H1 (cell line): ENCODE results near the gene CCL28. TPM values are rescaled to one million over a fixed set of nuclear protein-coding genes. Genes with fewer than 3 reads are reported as not detected.

Experiments used
- CTCF ChIA-PET: fragments of 300-600 bp; sonication (Branson Sonifier 250); formaldehyde crosslinking; loops from one replicate; lab custom pipeline; 2021; ENCODE audit not compliant: partially characterized antibody; lab: Charles Lee
- POLR2A ChIA-PET: fragments of 300-600 bp; sonication (Branson Sonifier 250); formaldehyde crosslinking; loops from one replicate; lab custom pipeline; 2021; ENCODE audit warnings: inconsistent platforms; ENCODE audit not compliant: partially characterized antibody; lab: Charles Lee
- DNase-seq, 2 experiments: peaks; one replicate each; pipeline versions ENCODE4 v3.0.0 to v3.0.0-alpha.2; 2010 to 2022; ENCODE audit warnings: low spot score in 2 of 2, low read depth in 1 of 2, mixed read lengths in 1 of 2
- FAIRE-seq: peaks from 2 replicates; lab custom pipeline; 2011; peaks lifted over from hg19 to GRCh38; lab: Jason Lieb, UNC
- H2AFZ ChIP-seq: 2 replicates; pipeline ENCODE4 v1.8.1; 2012; ENCODE audit warnings: low read length, inconsistent platforms
- H2AK5ac ChIP-seq: 2 replicates; pipeline ENCODE4 v1.6.1; 2013; ENCODE audit warnings: low read depth, low read length
- H2BK120ac ChIP-seq: replicated peaks from 2 replicates; pipeline ENCODE3; 2013; ENCODE audit warnings: low read depth, low read length, inconsistent platforms
- H2BK12ac ChIP-seq: 2 replicates; pipeline ENCODE4 v1.6.1; 2013; ENCODE audit warnings: low read depth, low read length
- H2BK15ac ChIP-seq: 2 replicates; pipeline ENCODE4 v1.6.1; 2013; ENCODE audit warnings: low read length
- H2BK20ac ChIP-seq: 2 replicates; pipeline ENCODE4 v1.6.1; 2013; ENCODE audit warnings: low read length
- H2BK5ac ChIP-seq: 2 replicates; pipeline ENCODE4 v1.6.1; 2013; ENCODE audit warnings: low read depth, low read length
- H3K14ac ChIP-seq: 2 replicates; pipeline ENCODE4 v1.6.1; 2013; ENCODE audit warnings: inconsistent platforms; ENCODE audit not compliant: insufficient read length
- H3K18ac ChIP-seq: 2 replicates; pipeline ENCODE4 v1.6.1; 2013; ENCODE audit warnings: low read length; ENCODE audit errors: extremely low read depth
- H3K23ac ChIP-seq: 2 replicates; pipeline ENCODE4 v1.6.1; 2013; ENCODE audit warnings: inconsistent platforms; ENCODE audit not compliant: insufficient read length
- H3K23me2 ChIP-seq: 2 replicates; pipeline ENCODE4 v1.6.1; 2013; ENCODE audit warnings: low read depth, low read length
- H3K27ac ChIP-seq: 2 replicates; pipeline ENCODE4 v1.6.1; 2011; ENCODE audit warnings: low read depth, low read length, inconsistent platforms
- H3K27me3 ChIP-seq, 4 experiments: replicated peaks in 1 of 4; 1 replicate in 1 of 4; 2 replicates in 3 of 4; pipeline versions ENCODE4 v1.6.1 to v1.8.1; 2011 to 2013; ENCODE audit warnings: low read length in 3 of 4, mild to moderate bottlenecking in 3 of 4, inconsistent platforms in 2 of 4, mixed read lengths in 2 of 4, moderate library complexity in 1 of 4; ENCODE audit not compliant: control insufficient read depth in 3 of 4, insufficient read depth in 3 of 4; ENCODE audit errors: extremely low read depth in 1 of 4
- H3K36me3 ChIP-seq, 4 experiments: 2 replicates each; pipeline versions ENCODE4 v1.6.1 to v1.8.1; 2011 to 2013; ENCODE audit warnings: mild to moderate bottlenecking in 4 of 4, low read length in 3 of 4, moderate library complexity in 2 of 4, control low read depth in 1 of 4, inconsistent platforms in 1 of 4; ENCODE audit not compliant: insufficient read depth in 4 of 4, control insufficient read depth in 2 of 4
- H3K4ac ChIP-seq: replicated peaks from 2 replicates; pipeline ENCODE3; 2013; ENCODE audit warnings: low read length, low read depth, mixed read lengths, inconsistent platforms; ENCODE audit not compliant: insufficient read length
- H3K4me1 ChIP-seq, 4 experiments: replicated peaks in 1 of 4; 1 replicate in 1 of 4; 2 replicates in 3 of 4; pipeline versions ENCODE4 v1.6.1 to v1.8.1; 2011 to 2013; ENCODE audit warnings: low read length in 3 of 4, inconsistent platforms in 2 of 4, mixed read lengths in 1 of 4; ENCODE audit not compliant: insufficient read depth in 4 of 4, control insufficient read depth in 3 of 4
- H3K4me2 ChIP-seq, 2 experiments: 2 replicates each; pipeline versions ENCODE4 v1.6.1 to v1.8.1; 2011 to 2013; ENCODE audit warnings: low read depth in 2 of 2, low read length in 2 of 2, control low read depth in 1 of 2, inconsistent platforms in 1 of 2, mild to moderate bottlenecking in 1 of 2; ENCODE audit not compliant: insufficient read depth in 1 of 2
- H3K4me3 ChIP-seq, 4 experiments: fragments of 200-600, 300-600 bp in 1 of 4; sonication (generic), shearing (Covaris generic), sonication (Bioruptor Twin) in 1 of 4; 2 replicates each; pipeline versions ENCODE4 v1.5.1 to v1.8.1; 2011 to 2016; ENCODE audit warnings: low read length in 4 of 4, low read depth in 3 of 4, control low read depth in 2 of 4, inconsistent platforms in 2 of 4, mild to moderate bottlenecking in 2 of 4, mixed read lengths in 1 of 4, moderate library complexity in 1 of 4; ENCODE audit not compliant: insufficient read depth in 2 of 4; ENCODE audit errors: extremely low read depth in 1 of 4
- H3K56ac ChIP-seq: replicated peaks from 2 replicates; pipeline ENCODE3; 2013; ENCODE audit warnings: low read depth, mild to moderate bottlenecking, mixed read lengths, low read length, inconsistent platforms; ENCODE audit not compliant: insufficient read length
- H3K79me1 ChIP-seq: 2 replicates; pipeline ENCODE4 v1.6.1; 2013; ENCODE audit warnings: low read depth, low read length, control low read depth
- H3K79me2 ChIP-seq, 2 experiments: 2 replicates each; pipeline versions ENCODE4 v1.6.1 to v1.8.1; 2012 to 2013; ENCODE audit warnings: low read length in 2 of 2, mild to moderate bottlenecking in 2 of 2, inconsistent platforms in 1 of 2; ENCODE audit not compliant: insufficient read depth in 2 of 2, control insufficient read depth in 1 of 2
- H3K9ac ChIP-seq, 4 experiments: replicated peaks in 1 of 4; 1 replicate in 1 of 4; 2 replicates in 3 of 4; pipeline versions ENCODE4 v1.6.1 to v1.8.1; 2011 to 2013; ENCODE audit warnings: low read depth in 3 of 4, low read length in 3 of 4, control low read depth in 2 of 4, mild to moderate bottlenecking in 2 of 4, moderate library complexity in 2 of 4, inconsistent platforms in 1 of 4; ENCODE audit errors: extremely low read depth in 1 of 4
- H3K9me3 ChIP-seq, 2 experiments: 2 replicates each; pipeline versions ENCODE4 v1.6.1 to v1.8.1; 2012 to 2013; ENCODE audit warnings: mild to moderate bottlenecking in 2 of 2, moderate library complexity in 2 of 2, control low read depth in 1 of 2, inconsistent platforms in 1 of 2, low read depth in 1 of 2, low read length in 1 of 2, mixed read lengths in 1 of 2; ENCODE audit not compliant: insufficient read depth in 2 of 2
- H4K20me1 ChIP-seq, 2 experiments: replicated peaks in 1 of 2; 2 replicates each; pipeline versions ENCODE3 to v1.8.1; 2011 to 2013; ENCODE audit warnings: inconsistent platforms in 2 of 2, low read length in 2 of 2, mild to moderate bottlenecking in 1 of 2; ENCODE audit not compliant: insufficient read depth in 2 of 2, control insufficient read depth in 1 of 2
- H4K5ac ChIP-seq: 2 replicates; pipeline ENCODE4 v1.6.1; 2013; ENCODE audit warnings: low read length, low read depth, mixed read lengths, inconsistent platforms; ENCODE audit not compliant: insufficient read length
- H4K8ac ChIP-seq: 2 replicates; pipeline ENCODE4 v1.8.0; 2013; ENCODE audit warnings: mild to moderate bottlenecking, moderate library complexity, low read length, inconsistent platforms; ENCODE audit not compliant: insufficient read depth; ENCODE audit errors: extremely low read depth
- H4K91ac ChIP-seq: replicated peaks from 2 replicates; pipeline ENCODE3; 2013; ENCODE audit warnings: low read length, mixed read lengths, inconsistent platforms; ENCODE audit not compliant: insufficient read length
- CHD1 ChIP-seq: IDR thresholded peaks from 2 replicates; pipeline ENCODE4 v1.6.1; 2012; ENCODE audit warnings: low read depth, low read length, improper control_type of control experiment
- HDAC6 ChIP-seq: IDR thresholded peaks from one replicate; pipeline ENCODE4 v1.7.1; 2012; ENCODE audit warnings: low read depth, mild to moderate bottlenecking, inconsistent platforms, low read length, moderate library complexity
- polyA plus RNA-seq, 7 experiments: library from polyadenylated mRNA; depleted of rRNA in 3 of 7; stranded (reverse) in 5 of 7; unstranded in 2 of 7; fragments of >200 nt in 5 of 7; fragments of 200-250 nt in 2 of 7; gene quantifications; 1 replicate in 5 of 7; 2 replicates in 1 of 7; 4 replicates in 1 of 7; pipeline versions ENCODE4 v1.2.1 to v1.2.3, GENCODE V29; 2011 to 2013; ENCODE audit warnings: missing spikeins in 2 of 7, mixed read lengths in 2 of 7
- total RNA-seq: library from RNA; stranded (reverse); fragmentation: NEBNext Ultra II Directional; extraction: Animal tissue kit (Norgen Biotek cat#: 25700); gene quantifications from 2 replicates; pipeline ENCODE4 v1.2.1, GENCODE V29; 2021

The CCL28 gene
- total and polyA plus RNA-seq, 2 of the 8 experiments (the other 6 are each of a cell fraction or from before 2014, with no cell fraction given) = 0.95 TPM; not detected in 1

DNA sequence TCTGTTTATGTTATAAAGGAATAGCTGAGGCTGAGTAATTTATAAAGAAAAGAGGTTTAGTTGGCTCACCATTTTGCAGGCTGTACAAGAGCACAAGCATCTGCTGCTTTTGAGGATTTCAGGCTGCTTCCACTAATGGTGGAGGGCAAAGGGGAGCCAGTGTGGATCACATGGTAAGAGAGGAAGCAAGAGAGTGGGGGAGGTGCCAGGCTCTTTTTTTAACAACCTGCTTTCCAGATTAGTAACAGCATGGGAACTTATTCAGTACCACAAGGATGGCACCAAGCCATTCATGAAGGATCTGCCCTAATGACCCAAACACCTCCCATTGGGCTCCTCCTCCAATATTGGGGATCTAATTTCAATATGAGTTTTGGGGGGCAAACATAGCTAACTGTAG lies 40.4 kb downstream of the CCL28 start:
- POLR2A ChIA-PET = no interaction called here
- TF ChIP-seq CHD1 (no peak), HDAC6 (no peak)

More for the DNA sequence above, 40.4 kb downstream of the CCL28 start:
- Histone ChIP-seq H2BK120ac (no peak overlapping the region), H3K27ac (no peak overlapping the region), H3K14ac (no peak overlapping the region), H2AFZ (no peak overlapping the region), H3K56ac (no peak overlapping the region), H2BK15ac (no peak overlapping the region), H3K79me2 (no peaks in the 10 kb centered on the region), H3K4me3 (no peak overlapping the region), H4K91ac (no peak overlapping the region), H3K23me2 (no peaks in the 10 kb centered on the region), H3K23ac (no peak overlapping the region), H3K4me1 (no peaks in the 10 kb centered on the region), H2AK5ac (no peak overlapping the region), H3K9me3 (peaks cover 9 to 13% of the 10 kb centered on the region in 2 experiments), H4K5ac (no peak overlapping the region), H3K4ac (no peak overlapping the region), H3K18ac (no peak overlapping the region), H3K4me2 (no peak overlapping the region), H3K9ac (no peak overlapping the region), H4K8ac (no peak overlapping the region), H2BK12ac (no peak overlapping the region), H2BK20ac (no peak overlapping the region), H2BK5ac (no peak overlapping the region), H3K27me3 (no peaks in the 10 kb centered on the region), H3K36me3 (no peaks in the 10 kb centered on the region), H3K79me1 (no peaks in the 10 kb centered on the region), H4K20me1 (no peaks in the 10 kb centered on the region)
- FAIRE-seq (no peak), DNase-seq (no peak)
- CTCF ChIA-PET = interaction anchor here (0.6 to 2.0 kb wide), 4 partner anchors 11 to 339 kb away, joined by 3 to 8 read pairs (median 4); no protein-coding TSS in a partner anchor
